Esophagus squamous epithelium (tissue), 4 donors: ENCODE measurements around the gene KDELR3.

Experiments used
- POLR2A ChIP-seq, 4 donors: fragments of 450-650 bp; IDR thresholded peaks; one replicate each; pipeline ENCODE4 v1.6.1; 2017; ENCODE audit warnings: antibody characterized with exemption in 4 of 4, mild to moderate bottlenecking in 4 of 4, moderate library complexity in 3 of 4
- TF ChIP-seq, protein P1 (sequence below), 6 experiments: fragments of 450-650 bp in 4 of 6; fragments of 200-600 bp in 2 of 6; sonication (generic) in 2 of 6; IDR thresholded peaks; one replicate each; pipeline ENCODE4 v1.5.1; 2016 to 2019; ENCODE audit warnings: antibody characterized with exemption in 6 of 6, mild to moderate bottlenecking in 4 of 6, moderate library complexity in 4 of 6

- TF ChIP-seq, protein P1, sequence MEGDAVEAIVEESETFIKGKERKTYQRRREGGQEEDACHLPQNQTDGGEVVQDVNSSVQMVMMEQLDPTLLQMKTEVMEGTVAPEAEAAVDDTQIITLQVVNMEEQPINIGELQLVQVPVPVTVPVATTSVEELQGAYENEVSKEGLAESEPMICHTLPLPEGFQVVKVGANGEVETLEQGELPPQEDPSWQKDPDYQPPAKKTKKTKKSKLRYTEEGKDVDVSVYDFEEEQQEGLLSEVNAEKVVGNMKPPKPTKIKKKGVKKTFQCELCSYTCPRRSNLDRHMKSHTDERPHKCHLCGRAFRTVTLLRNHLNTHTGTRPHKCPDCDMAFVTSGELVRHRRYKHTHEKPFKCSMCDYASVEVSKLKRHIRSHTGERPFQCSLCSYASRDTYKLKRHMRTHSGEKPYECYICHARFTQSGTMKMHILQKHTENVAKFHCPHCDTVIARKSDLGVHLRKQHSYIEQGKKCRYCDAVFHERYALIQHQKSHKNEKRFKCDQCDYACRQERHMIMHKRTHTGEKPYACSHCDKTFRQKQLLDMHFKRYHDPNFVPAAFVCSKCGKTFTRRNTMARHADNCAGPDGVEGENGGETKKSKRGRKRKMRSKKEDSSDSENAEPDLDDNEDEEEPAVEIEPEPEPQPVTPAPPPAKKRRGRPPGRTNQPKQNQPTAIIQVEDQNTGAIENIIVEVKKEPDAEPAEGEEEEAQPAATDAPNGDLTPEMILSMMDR (IDR thresholded peaks at IDR 0.05) = no peak
- TF ChIP-seq POLR2A (IDR thresholded peaks at IDR 0.05) = no peak
Observed at GRCh38 chr22:38454353-38455075, 13.4 kb upstream of the KDELR3 start.
